Erythroblast (primary cell): Measurements from ENCODE around the gene WASHC4.

Experiments used
- DNase-seq, 2 experiments: peaks; one replicate each; lab custom pipeline; 2025; lab: John Stamatoyannopoulos, UW
- GATA1 ChIP-seq: IDR thresholded peaks from 2 replicates; pipeline ENCODE4 v1.6.1; 2011; ENCODE audit warnings: low read depth, mild to moderate bottlenecking, control low read depth, low read length, moderate library complexity
- POLR2A ChIP-seq: IDR thresholded peaks from 2 replicates; pipeline ENCODE4 v1.6.1; 2011; ENCODE audit warnings: mild to moderate bottlenecking, low read length

WASHC4 gene

GRCh38 chr12:105083551-105084105 lies 23.9 kb upstream of the WASHC4 start:
- DNase-seq, result peak; percentile 26 to 50
- TF ChIP-seq POLR2A (no peak), GATA1 (no peak)

- no peak for TF ChIP-seq POLR2A
- TF ChIP-seq GATA1, result no peak
- DNase-seq, result peak; percentile 82 to 84
Measured at GRCh38 chr12:105084251-105085250, 23.0 kb upstream of the WASHC4 start, which contains the start of gene ALDH1L2. ALDH1L2 (minus strand) TSS chr12:105084458; CDS start chr12:105084436, 22 bp downstream.

GRCh38 chr12:105085501-105085900 lies 22.0 kb upstream of the WASHC4 start:
- TF ChIP-seq POLR2A (no peak), GATA1 (no peak)
- DNase-seq, result no peak

GRCh38 chr12:105089817-105090216 lies 17.7 kb upstream of the WASHC4 start:
- DNase-seq, result no peak
- TF ChIP-seq GATA1 (no peak), POLR2A (no peak)

- DNase-seq, result no peak
- TF ChIP-seq POLR2A, result no peak
- TF ChIP-seq GATA1, result no peak
Measured at GRCh38 chr12:105090361-105090760, 17.2 kb upstream of the WASHC4 start.

GRCh38 chr12:105091476-105092206 lies 15.9 kb upstream of the WASHC4 start:
- DNase-seq, result no peak
- TF ChIP-seq GATA1 (no peak), POLR2A (no peak)

GRCh38 chr12:105092336-105092735 lies 15.2 kb upstream of the WASHC4 start:
- DNase-seq, result no peak
- TF ChIP-seq POLR2A (no peak), GATA1 (no peak)

GRCh38 chr12:105095338-105095737 lies 12.2 kb upstream of the WASHC4 start:
- peak in 1 of 2 experiments; percentile 10 for DNase-seq

GRCh38 chr12:105099356-105099755 lies 8.2 kb upstream of the WASHC4 start:
- TF ChIP-seq GATA1 (no peak), POLR2A (no peak)
- DNase-seq, result no peak

GRCh38 chr12:105100207-105100985 lies 7.1 kb upstream of the WASHC4 start:
- TF ChIP-seq POLR2A (no peak), GATA1 (no peak)
- DNase-seq, result no peak

GRCh38 chr12:105100998-105101397 lies 6.5 kb upstream of the WASHC4 start:
- TF ChIP-seq GATA1 (no peak), POLR2A (no peak)
- no peak for DNase-seq

- no peak for TF ChIP-seq POLR2A
- no peak for TF ChIP-seq GATA1
- no peak for DNase-seq
Measured at GRCh38 chr12:105102673-105103072, 4.9 kb upstream of the WASHC4 start.

- TF ChIP-seq GATA1 (no peak), POLR2A (no peak)
- no peak for DNase-seq
Measured at GRCh38 chr12:105104762-105105161, 2.8 kb upstream of the WASHC4 start.

- peak in 1 of 2 experiments; percentile 49 for DNase-seq
- TF ChIP-seq POLR2A (no peak), GATA1 (no peak)
Measured at GRCh38 chr12:105106621-105107020, 910 bp upstream of the WASHC4 start.
